GM12892 (cell line): Measurements from ENCODE around the gene ZNF511.

Experiments
- DNase-seq: peaks from one replicate; pipeline ENCODE4 v3.0.0; 2011; ENCODE audit not compliant: insufficient read length
- FAIRE-seq: peaks from 2 replicates; lab custom pipeline; 2011; peaks lifted over from hg19 to GRCh38; lab: Jason Lieb, UNC
- POLR2A ChIP-seq: IDR thresholded peaks from 2 replicates; pipeline ENCODE4 v1.6.1; 2011; ENCODE audit warnings: low read depth, low read length, control low read depth
- POLR2AphosphoS5 ChIP-seq: IDR thresholded peaks from 2 replicates; pipeline ENCODE4 v1.6.1; 2011; ENCODE audit warnings: low read depth, low read length, control low read depth
- TAF1 ChIP-seq: IDR thresholded peaks from 2 replicates; pipeline ENCODE4 v1.6.1; 2011; ENCODE audit warnings: low read depth, mild to moderate bottlenecking, control low read depth, low read length, borderline replicate concordance

ZNF511 gene

GRCh38 chr10:133344236-133344635 is 35.5 kb downstream of the ZNF511 start:
- DNase-seq (no peak), FAIRE-seq (no peak)
- TF ChIP-seq POLR2A (no peak), TAF1 (no peak), POLR2AphosphoS5 (no peak)

- FAIRE-seq (no peak), DNase-seq (no peak)
- TF ChIP-seq POLR2AphosphoS5, result no peak
- TF ChIP-seq POLR2A, result no peak
- TF ChIP-seq TAF1, result no peak
These were observed 37.7 kb downstream of the ZNF511 start for GRCh38 chr10:133346413-133346812.

- TF ChIP-seq TAF1, result no peak
- no peak for TF ChIP-seq POLR2AphosphoS5
- no peak for TF ChIP-seq POLR2A
- no peak for DNase-seq
- FAIRE-seq, result no peak
These were observed 39.2 kb downstream of the ZNF511 start for GRCh38 chr10:133347710-133348517.

GRCh38 chr10:133349160-133349568 is 40.5 kb downstream of the ZNF511 start:
- no peak; the same call in 1 of the 2 replicates for TF ChIP-seq POLR2AphosphoS5
- no peak for TF ChIP-seq POLR2A
- TF ChIP-seq TAF1, result no peak
- no peak for FAIRE-seq
- DNase-seq, result no peak

- TF ChIP-seq POLR2A (no peak), POLR2AphosphoS5 (no peak), TAF1 (no peak)
- FAIRE-seq (no peak), DNase-seq (no peak)
These were observed 40.9 kb downstream of the ZNF511 start for GRCh38 chr10:133349577-133350011.

GRCh38 chr10:133350283-133350949 is 41.7 kb downstream of the ZNF511 start:
- FAIRE-seq (no peak), DNase-seq (no peak)
- TF ChIP-seq TAF1 (no peak), POLR2AphosphoS5 (peak; percentile 19; the same call in 1 of the 2 replicates), POLR2A (no peak)

GRCh38 chr10:133350950-133351329 is 42.2 kb downstream of the ZNF511 start:
- no peak for TF ChIP-seq TAF1
- no peak for TF ChIP-seq POLR2A
- TF ChIP-seq POLR2AphosphoS5, result no peak
- DNase-seq, result no peak
- no peak for FAIRE-seq

- DNase-seq (no peak), FAIRE-seq (no peak)
- TF ChIP-seq POLR2AphosphoS5 (no peak), TAF1 (no peak), POLR2A (no peak)
These were observed 42.9 kb downstream of the ZNF511 start for GRCh38 chr10:133351408-133352318.

- FAIRE-seq (no peak), DNase-seq (no peak)
- TF ChIP-seq POLR2A (peak; percentile 38; the same call in 1 of the 2 replicates), POLR2AphosphoS5 (no peak)
These were observed 44.7 kb downstream of the ZNF511 start for GRCh38 chr10:133353202-133353959.

- no peak for DNase-seq
- TF ChIP-seq POLR2AphosphoS5 (no peak), TAF1 (no peak), POLR2A (no peak)
- FAIRE-seq, result no peak
These were observed 45.4 kb downstream of the ZNF511 start for GRCh38 chr10:133353988-133354605.
